GM20000 (cell line): ENCODE data around the gene SIPA1L3.
A peak's percentile ranks its signal among the peaks of the same experiment; 100 is the strongest.
"Not testable (repeated sequence)": the region's sequence is repeated elsewhere in the genome, so short reads cannot be mapped to it uniquely, and the experiment has no call there.

Experiments
- DNase-seq: peaks from one replicate; pipeline ENCODE4 v3.0.0; 2012; ENCODE audit warnings: low spot score
- TF ChIP-seq, protein P1 (sequence below): IDR thresholded peaks from 2 replicates; pipeline ENCODE4 v1.5.1; 2012; ENCODE audit warnings: mild to moderate bottlenecking, control low read depth; ENCODE audit errors: extremely low read depth, missing control alignments

Gene SIPA1L3

DNA sequence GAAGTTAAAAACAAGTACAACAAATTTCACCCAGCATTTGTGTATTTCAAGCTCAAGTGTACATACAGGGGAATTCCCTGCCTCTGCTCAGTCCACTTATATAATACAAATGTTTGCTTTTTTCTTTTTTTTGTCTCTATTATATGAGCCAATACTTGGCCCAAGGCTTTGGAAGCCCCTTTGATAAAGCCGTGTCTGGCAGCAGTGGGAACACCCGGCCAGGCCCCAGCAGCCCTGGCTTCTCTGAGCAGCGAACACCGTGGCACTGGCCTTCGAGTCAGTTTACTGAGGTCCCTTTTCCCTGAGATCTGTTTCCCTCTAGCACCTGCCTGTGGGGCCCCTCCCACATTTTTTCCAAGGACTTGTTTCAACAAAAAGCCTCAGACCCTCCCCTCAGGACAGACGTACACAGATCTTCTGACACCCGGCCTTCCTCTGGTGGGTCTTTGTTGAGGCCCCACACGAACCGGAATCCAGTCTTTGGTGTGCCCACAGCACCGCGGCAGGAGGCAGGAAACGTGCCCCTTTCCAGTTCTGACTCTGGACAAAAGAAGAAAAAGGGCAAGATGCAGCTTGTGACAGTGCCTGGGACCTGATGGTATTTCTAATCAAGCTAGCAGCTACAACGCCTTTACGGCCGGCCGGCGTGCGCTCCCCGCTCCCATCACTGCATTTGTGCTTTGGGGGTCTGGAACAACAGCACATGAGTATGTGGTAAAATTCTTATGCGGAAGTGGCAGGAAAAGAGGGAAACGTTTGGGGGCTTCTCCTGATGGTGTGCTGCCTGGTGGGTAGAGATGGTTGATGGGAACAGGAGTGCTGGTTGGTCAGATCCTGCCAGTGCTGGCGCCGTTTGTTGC is 13.8 kb downstream of the SIPA1L3 start:
- TF ChIP-seq, protein P1, sequence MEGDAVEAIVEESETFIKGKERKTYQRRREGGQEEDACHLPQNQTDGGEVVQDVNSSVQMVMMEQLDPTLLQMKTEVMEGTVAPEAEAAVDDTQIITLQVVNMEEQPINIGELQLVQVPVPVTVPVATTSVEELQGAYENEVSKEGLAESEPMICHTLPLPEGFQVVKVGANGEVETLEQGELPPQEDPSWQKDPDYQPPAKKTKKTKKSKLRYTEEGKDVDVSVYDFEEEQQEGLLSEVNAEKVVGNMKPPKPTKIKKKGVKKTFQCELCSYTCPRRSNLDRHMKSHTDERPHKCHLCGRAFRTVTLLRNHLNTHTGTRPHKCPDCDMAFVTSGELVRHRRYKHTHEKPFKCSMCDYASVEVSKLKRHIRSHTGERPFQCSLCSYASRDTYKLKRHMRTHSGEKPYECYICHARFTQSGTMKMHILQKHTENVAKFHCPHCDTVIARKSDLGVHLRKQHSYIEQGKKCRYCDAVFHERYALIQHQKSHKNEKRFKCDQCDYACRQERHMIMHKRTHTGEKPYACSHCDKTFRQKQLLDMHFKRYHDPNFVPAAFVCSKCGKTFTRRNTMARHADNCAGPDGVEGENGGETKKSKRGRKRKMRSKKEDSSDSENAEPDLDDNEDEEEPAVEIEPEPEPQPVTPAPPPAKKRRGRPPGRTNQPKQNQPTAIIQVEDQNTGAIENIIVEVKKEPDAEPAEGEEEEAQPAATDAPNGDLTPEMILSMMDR: no peak

DNA sequence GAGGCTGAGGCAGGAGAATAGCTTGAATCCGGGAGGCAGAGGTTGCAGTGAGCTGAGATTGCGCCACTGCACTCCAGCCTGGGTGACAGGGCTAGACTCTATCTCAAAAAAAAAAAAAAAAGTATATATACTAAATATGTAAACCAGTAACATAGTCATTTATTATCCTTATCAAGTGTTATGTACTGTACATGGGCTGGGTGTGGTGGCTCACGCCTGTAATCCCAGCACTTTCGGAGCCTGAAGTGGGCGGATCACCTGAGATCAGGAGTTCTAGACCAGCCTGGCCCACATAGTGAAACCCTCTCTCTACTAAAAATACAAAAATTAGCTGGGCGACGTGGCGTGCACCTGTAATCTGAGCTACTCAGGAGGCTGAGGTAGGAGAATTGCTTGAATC is 17.6 kb downstream of the SIPA1L3 start:
- not testable (repeated sequence) for DNase-seq

More for the DNA sequence above, 13.8 kb downstream of the SIPA1L3 start:
- no peak for DNase-seq

DNA sequence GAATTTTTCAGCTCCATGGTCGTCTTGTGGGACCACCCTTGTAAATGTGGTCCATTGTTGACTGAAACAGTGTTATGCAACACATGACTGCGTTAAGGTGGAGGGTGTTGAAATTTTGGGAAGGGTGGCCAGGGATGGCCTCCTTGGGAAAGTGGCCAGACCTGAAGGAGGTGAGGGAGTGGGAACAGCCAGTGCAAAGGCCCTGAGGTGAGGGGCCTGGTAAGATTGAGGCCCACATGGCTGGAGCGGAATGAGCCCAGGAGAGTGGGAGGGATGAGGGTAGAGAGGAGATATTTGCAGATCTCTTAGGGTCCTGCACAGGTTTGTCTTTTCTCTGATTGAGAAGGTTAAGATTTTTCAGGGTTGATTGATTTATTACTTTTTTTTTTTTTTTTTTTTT is 18.2 kb downstream of the SIPA1L3 start:
- DNase-seq: no peak
- TF ChIP-seq, protein P1: no peak

DNA sequence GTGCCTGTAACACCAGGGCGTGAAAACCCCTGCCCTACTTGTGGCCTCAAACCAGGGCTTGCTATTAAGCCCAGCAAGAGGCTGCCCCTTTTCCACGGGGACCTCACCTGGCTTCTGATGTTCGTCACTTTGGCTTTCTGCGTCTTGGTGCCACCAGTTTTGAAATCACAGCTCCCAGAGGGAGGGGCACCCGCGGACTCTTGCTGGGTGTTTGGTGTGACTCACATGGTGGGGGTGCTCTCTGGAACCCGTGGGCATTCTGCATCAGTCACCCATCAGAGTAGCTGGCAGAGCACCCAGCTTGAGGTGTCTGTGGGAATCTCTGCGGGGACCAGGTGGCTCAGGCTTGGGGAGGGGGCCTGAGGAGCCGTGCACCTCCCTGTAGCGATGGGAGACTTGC is 19.2 kb downstream of the SIPA1L3 start:
- TF ChIP-seq, protein P1: no peak
- DNase-seq: no peak

DNA sequence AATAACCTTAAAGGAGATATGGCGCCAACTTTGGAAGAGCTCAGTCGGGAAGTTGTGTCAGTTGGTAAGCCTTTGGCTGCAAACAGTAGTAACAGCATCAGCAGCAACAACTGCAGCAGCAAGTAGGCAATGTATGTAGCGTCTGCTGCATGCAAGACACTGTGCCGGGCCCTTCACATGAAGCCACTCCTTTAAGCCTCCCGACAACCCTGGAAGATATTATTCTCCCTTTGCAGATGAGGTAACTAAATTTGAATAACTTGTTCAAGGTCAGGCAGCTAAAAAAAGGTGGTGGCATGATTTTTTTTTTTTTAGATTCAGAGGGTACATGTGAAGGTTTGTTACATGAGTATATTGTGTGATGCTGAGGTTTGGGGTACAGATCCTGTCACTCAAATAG is 19.7 kb downstream of the SIPA1L3 start:
- TF ChIP-seq, protein P1: no peak
- no peak for DNase-seq

DNA sequence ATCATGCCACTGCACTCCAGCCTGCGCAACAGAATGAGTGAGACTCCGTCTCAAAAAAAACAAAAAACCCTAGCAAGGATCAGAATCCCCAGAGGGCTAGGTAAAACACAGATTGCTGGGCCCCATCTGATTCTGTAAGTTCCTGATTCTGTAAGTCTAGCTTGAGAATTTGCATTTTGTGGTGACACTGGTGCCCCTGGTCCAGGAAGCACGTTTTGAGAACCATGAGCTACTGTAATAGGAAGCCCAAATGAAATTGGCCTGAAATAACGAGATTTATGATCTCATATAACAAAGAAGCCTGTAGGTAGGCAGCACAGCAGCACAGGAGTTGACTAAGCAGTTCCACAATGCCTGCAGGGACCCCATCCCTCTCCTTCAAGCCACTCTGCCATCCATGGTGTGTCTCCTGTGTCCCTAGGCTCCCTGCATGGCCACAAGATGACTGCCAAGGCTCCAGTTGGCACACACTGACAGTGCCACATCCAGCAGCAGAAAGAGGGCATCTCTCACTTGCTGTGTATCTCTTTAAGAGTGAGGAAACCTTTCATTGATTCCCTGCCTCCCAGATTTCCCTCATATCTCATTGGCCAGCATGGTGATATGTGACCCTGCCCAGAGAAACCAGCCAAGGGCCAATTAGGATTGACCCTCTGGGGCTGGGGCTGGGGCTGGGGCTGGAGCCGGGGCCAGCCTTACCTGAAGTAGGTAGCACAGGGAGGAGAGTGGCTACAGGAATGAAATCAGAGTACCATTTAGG is 21.7 kb downstream of the SIPA1L3 start:
- peak; percentile 57 for DNase-seq
- TF ChIP-seq, protein P1: no peak

DNA sequence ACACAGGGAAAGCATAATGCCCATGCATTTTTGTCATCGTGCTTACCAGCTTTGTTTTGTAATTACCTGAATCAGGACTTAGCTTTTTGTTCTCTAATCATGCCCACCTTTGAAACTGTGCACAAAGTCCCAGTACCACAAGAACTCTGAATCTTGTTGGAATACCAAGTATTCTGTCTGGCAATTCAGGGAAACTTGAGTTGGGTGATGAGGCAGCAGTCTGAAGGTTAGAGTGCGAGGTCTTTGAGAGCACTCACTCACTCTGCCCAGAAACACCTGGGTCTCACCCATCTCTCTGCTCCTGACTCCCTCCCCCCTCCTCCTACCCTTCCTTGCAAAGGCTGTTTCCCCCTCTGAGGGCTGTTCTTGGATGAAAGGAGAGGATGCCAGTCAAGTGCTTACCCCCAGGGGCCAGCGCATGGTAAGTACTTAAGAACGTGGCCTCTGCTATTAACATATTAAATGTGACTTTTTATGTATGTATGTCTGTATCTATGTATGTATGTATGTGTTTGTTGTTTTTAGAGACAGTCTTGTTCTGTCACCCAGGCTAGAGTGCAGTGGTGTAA is 22.4 kb downstream of the SIPA1L3 start:
- no peak for DNase-seq
- TF ChIP-seq, protein P1: no peak
